ENCODE data around the gene PLAU.

GRCh38 chr10:73867871-73868631 lies 42.9 kb upstream of the PLAU start:
- TF ChIP-seq POLR2A (IDR thresholded peaks at IDR 0.05; ENCODE audit: extremely low read depth, insufficient read length) (no peak), CTCF (IDR thresholded peaks at IDR 0.05; ENCODE audit: low read depth, low read length) (no peak)

Data from NB4 (cell line).